PC-9 (cell line): ENCODE measurements around the gene PRKAG2. TPM values are rescaled to one million over a fixed set of nuclear protein-coding genes. Genes with fewer than 3 reads are reported as not detected.

Experiments used
- BruUV-seq: library from RNA; stranded (reverse); fragments of 400-500 nt; replicated peaks from 2 replicates; lab custom pipeline; 2021; lab: Mats Ljungman, UMichigan
- CTCF ChIA-PET: fragments of 300-600 bp; sonication (Branson Sonifier 250); formaldehyde crosslinking; loops from one replicate; lab custom pipeline; 2022; ENCODE audit warnings: antibody characterized with exemption; lab: Charles Lee
- POLR2A ChIA-PET: fragments of 300-600 bp; sonication (Branson Sonifier 250); formaldehyde crosslinking; loops from one replicate; lab custom pipeline; 2022; ENCODE audit warnings: antibody characterized with exemption; ENCODE audit not compliant: unreplicated experiment; lab: Charles Lee
- DNase-seq, 2 experiments: peaks; one replicate each; pipeline versions ENCODE4 v3.0.0 to v3.0.0-alpha.2; 2015 to 2022; ENCODE audit warnings: mixed read lengths in 1 of 2
- H2AFZ ChIP-seq: fragments of 200-600 bp; sonication (generic); 2 replicates; pipeline ENCODE4 v1.8.1; 2017; ENCODE audit warnings: antibody characterized with exemption
- H3F3A ChIP-seq: fragments of 200-600 bp; sonication (generic); 2 replicates; pipeline ENCODE4 v1.8.1; 2017; ENCODE audit warnings: antibody characterized with exemption, mild to moderate bottlenecking, low read depth; ENCODE audit not compliant: insufficient read depth
- H3K27ac ChIP-seq: fragments of 200-600 bp; sonication (generic); 2 replicates; pipeline ENCODE4 v1.6.1; 2016; ENCODE audit warnings: mixed run types
- H3K27me3 ChIP-seq: fragments of 200-600 bp; sonication (generic); 2 replicates; pipeline ENCODE4 v1.6.1; 2016; ENCODE audit warnings: low read depth, mixed run types; ENCODE audit not compliant: insufficient read depth
- H3K36me3 ChIP-seq: fragments of 200-600 bp; sonication (generic); 2 replicates; pipeline ENCODE4 v1.6.1; 2016; ENCODE audit warnings: low read depth, mixed run types
- H3K4me1 ChIP-seq: fragments of 200-600 bp; sonication (generic); replicated peaks from 2 replicates; pipeline ENCODE4 v1.6.1; 2016; ENCODE audit warnings: mixed run types; ENCODE audit not compliant: insufficient read depth
- H3K4me2 ChIP-seq: fragments of 200-600 bp; sonication (generic); 2 replicates; pipeline ENCODE4 v1.6.1; 2017; ENCODE audit warnings: mixed run types
- H3K4me3 ChIP-seq: fragments of 200-600 bp; sonication (generic); 2 replicates; pipeline ENCODE4 v1.6.1; 2016; ENCODE audit warnings: mixed run types
- H3K79me2 ChIP-seq: fragments of 200-600 bp; sonication (generic); 2 replicates; pipeline ENCODE4 v1.6.1; 2017; ENCODE audit warnings: low read depth, mixed run types
- H3K9me2 ChIP-seq: fragments of 200-600 bp; sonication (generic); 2 replicates; pipeline ENCODE4 v1.8.1; 2017; ENCODE audit warnings: mild to moderate bottlenecking; ENCODE audit not compliant: insufficient read depth
- H3K9me3 ChIP-seq: fragments of 200-600 bp; sonication (generic); 2 replicates; pipeline ENCODE4 v1.8.1; 2016; ENCODE audit warnings: low read depth; ENCODE audit not compliant: insufficient read depth
- H4K20me1 ChIP-seq: fragments of 200-600 bp; sonication (generic); 2 replicates; pipeline ENCODE4 v1.8.1; 2017; ENCODE audit not compliant: insufficient read depth
- CTCF ChIP-seq: fragments of 200-600 bp; sonication (generic); conservative IDR thresholded peaks from 2 replicates; pipeline ENCODE4 v1.6.1; 2017; ENCODE audit warnings: mixed run types, antibody characterized with exemption, mild to moderate bottlenecking, moderate library complexity
- EZH2 ChIP-seq: fragments of 200-600 bp; sonication (generic); IDR thresholded peaks from 2 replicates; pipeline ENCODE4 v1.8.0; 2017; ENCODE audit warnings: antibody characterized with exemption, low read depth
- intact Hi-C: fragments of 100-400 bp; cut with micrococcal nuclease; formaldehyde crosslinking; loops from one replicate; pipeline ENCODE4 v1.10.0; 2022; ENCODE audit not compliant: unreplicated experiment
- total RNA-seq: library from RNA; stranded (reverse); gene quantifications from 2 replicates; pipeline ENCODE4 v1.2.3, GENCODE V29; 2021

Gene PRKAG2
- total RNA-seq, 1 experiment from 2014 or later = 37.3 TPM

DNA sequence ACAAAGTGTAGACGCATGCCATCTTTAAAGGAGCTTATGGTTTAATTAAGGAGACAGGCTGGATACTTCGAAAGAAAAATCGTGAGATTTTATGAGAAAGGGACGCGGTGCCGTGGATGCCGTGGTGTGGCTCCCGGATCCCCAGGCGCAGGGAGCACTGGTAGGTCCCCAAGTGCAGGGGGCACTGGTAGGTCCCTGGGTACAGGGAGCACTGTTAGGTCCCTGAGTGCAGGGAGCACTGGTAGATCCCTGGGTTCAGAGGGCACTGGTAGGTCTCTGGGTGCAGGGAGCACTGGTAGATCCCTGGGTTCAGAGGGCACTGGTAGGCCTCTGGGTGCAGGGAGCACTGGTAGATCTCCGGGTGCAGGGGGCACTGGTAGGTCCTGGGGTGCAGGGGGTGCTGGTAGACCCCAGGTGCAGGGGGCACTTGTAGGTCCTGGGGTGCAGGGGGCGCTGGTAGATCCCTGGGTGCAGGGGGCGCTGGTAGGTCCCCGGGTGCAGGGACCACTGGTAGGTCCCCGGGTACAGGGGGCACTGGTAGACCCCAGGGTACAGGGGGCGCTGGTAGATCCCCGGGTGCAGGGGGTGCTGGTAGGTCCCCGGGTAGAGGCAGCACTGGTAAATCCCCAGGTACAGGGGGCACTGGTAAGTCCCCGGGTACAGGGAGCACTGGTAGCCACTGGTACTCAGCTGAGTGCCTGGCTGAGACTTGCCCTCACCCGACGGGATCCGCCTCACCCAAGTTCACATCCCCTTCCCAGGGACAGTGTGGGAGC is 14.1 kb downstream of the PRKAG2 start:
- no peaks in the 10 kb centered on the region for H4K20me1 ChIP-seq
- POLR2A ChIA-PET = no interaction called here

DNA sequence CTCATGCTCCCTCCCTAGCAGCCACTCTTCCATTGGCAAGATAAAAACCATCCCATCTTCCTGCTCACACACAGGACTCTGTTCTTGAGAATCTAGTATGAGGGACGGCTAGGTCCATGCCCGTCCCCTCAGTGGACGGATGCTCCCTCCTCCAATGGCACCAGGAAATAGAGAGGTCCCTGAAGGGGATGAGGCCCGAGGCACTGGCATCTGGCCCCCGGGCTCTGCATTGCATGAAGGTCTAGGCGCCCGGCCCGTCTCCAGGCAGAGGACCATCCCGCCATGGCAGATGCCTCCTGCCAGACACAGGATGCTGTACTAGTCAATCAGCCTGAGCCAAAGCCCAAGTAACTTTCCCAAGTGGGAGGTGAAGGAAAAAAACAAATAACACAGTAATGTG is 15.0 kb downstream of the PRKAG2 start:
- Histone ChIP-seq H3K4me2 (no peak overlapping the region), H3K4me1 (no peaks in the 10 kb centered on the region), H3K9me3 (no peaks in the 10 kb centered on the region), H4K20me1 (no peaks in the 10 kb centered on the region), H3K36me3 (no peaks in the 10 kb centered on the region), H3K79me2 (no peaks in the 10 kb centered on the region), H3K27me3 (peaks cover 4% of the 10 kb centered on the region; the same call in 1 of the 2 replicates), H2AFZ (no peak overlapping the region), H3K27ac (no peak overlapping the region), H3K9me2 (no peaks in the 10 kb centered on the region), H3F3A (no peaks in the 10 kb centered on the region), H3K4me3 (no peak overlapping the region)
- DNase-seq = no peak
- ChIA-PET POLR2A (no interaction called here), CTCF (interaction anchor here (0.6 kb wide), 1 partner anchor 49 kb away, joined by 4 read pairs; no protein-coding TSS in a partner anchor)
- TF ChIP-seq CTCF = no peak
- TF ChIP-seq EZH2 = no peak
- intact Hi-C loops = no loop called here
- no TSS peak for BruUV-seq

More for the DNA sequence above, 14.1 kb downstream of the PRKAG2 start:
- Histone ChIP-seq H2AFZ (no peak overlapping the region), H3K4me2 (no peak overlapping the region), H3K36me3 (no peaks in the 10 kb centered on the region), H3K9me3 (no peaks in the 10 kb centered on the region), H3K4me3 (no peak overlapping the region), H3K27ac (no peak overlapping the region), H3F3A (no peaks in the 10 kb centered on the region), H3K9me2 (no peaks in the 10 kb centered on the region), H3K4me1 (no peaks in the 10 kb centered on the region), H3K27me3 (peaks cover 4% of the 10 kb centered on the region; the same call in 1 of the 2 replicates), H3K79me2 (no peaks in the 10 kb centered on the region)
- DNase-seq = no peak
- no TSS peak for BruUV-seq
- intact Hi-C loops = no loop called here
- CTCF ChIA-PET = no interaction called here
- TF ChIP-seq CTCF (no peak), EZH2 (no peak)

DNA sequence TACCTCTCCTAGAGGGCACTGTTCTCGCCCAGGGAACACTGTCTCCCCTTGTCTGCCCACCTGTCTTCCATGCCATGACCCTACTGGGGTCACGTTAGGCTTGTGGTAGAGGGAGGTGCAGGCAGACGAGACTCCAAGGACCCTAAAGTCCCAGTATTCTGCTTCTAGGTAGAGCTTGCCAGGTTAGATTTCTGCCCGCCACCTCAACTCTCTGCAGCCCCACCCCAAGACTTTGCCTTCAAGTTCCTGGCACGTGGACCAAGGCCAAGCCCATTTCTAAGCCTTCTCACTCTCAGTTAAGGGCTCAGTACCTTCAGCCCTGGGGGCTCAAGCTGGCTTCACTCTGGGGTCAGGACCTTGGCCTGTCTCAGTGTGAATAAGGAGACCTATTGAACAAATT is 16.1 kb downstream of the PRKAG2 start:
- Histone ChIP-seq H3K27ac (no peak overlapping the region), H4K20me1 (no peaks in the 10 kb centered on the region), H3K27me3 (peaks cover 11% of the 10 kb centered on the region; the same call in 1 of the 2 replicates), H3K9me2 (no peaks in the 10 kb centered on the region), H3K4me1 (no peaks in the 10 kb centered on the region), H3F3A (no peaks in the 10 kb centered on the region), H3K36me3 (no peaks in the 10 kb centered on the region), H3K9me3 (no peaks in the 10 kb centered on the region), H3K4me2 (no peak overlapping the region), H2AFZ (no peak overlapping the region), H3K4me3 (no peak overlapping the region), H3K79me2 (no peaks in the 10 kb centered on the region)
- ChIA-PET POLR2A (no interaction called here), CTCF (no interaction called here)
- no TSS peak for BruUV-seq
- DNase-seq = no peak
- TF ChIP-seq EZH2 = no peak
- TF ChIP-seq CTCF = no peak
- intact Hi-C loops = no loop called here
